HG02943 (cell line): ENCODE data around the gene COX7B2.

Source experiments
- ATAC-seq: cut with Tn5 transposase; IDR thresholded peaks from one replicate; pipeline ENCODE4 v1.9.1; 2021; ENCODE audit warnings: mild to moderate bottlenecking, low read depth, moderate library complexity; ENCODE audit not compliant: unreplicated experiment

The COX7B2 gene, protein sequence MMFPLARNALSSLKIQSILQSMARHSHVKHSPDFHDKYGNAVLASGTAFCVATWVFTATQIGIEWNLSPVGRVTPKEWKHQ

GRCh38 chr4:46909078-46909477, at the start of gene COX7B2:
Gene COX7B2 (minus strand): TSS chr4:46909245. CDS start chr4:46735192, 174,053 bp downstream.
- ATAC-seq, result no peak

GRCh38 chr4:46956451-46956850, 47.4 kb upstream of the COX7B2 start:
- ATAC-seq, result no peak

DNA sequence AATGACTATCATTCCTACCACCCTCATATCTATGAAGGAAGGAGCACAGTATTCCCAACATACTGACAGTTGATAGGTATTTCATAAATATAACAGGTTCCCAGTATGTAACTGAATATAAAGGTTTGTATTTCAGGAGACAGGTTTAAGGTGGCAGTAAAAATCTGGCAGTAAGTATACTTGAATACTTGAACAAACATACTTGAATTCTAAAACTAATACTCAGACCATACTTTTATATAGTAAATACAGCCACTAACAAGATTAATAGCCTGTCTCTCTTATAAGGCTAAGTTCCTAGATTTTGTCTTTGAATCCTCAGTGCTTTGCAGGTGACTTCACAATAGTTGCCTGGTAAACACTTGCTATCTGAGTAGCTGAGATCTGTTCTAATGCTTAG, 46.6 kb upstream of the COX7B2 start:
- ATAC-seq, result no peak

GRCh38 chr4:46954643-46955042, 45.6 kb upstream of the COX7B2 start:
- no peak for ATAC-seq

DNA sequence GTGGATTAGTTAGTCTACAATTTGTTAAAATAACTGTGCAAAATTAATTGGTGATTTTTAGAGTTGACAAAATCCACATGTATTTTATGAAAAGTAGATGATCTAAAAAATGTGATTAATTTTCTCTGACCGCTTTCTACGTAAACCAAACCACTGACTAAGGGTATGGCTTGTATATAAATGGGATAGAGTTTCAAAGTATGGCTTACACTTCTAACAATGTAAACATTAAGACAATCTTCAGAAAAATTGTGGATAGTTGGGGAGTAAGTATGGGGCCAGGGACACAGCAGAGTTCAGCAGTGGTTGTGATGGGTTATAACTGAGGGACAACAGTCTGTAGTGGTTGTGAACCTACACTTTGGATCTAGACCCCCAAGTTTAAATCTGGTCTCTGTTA, 44.5 kb upstream of the COX7B2 start:
- no peak for ATAC-seq

GRCh38 chr4:46952451-46952850, 43.4 kb upstream of the COX7B2 start:
- ATAC-seq, result no peak

- ATAC-seq, result no peak
These were observed 41.8 kb upstream of the COX7B2 start for GRCh38 chr4:46950826-46951225.

DNA sequence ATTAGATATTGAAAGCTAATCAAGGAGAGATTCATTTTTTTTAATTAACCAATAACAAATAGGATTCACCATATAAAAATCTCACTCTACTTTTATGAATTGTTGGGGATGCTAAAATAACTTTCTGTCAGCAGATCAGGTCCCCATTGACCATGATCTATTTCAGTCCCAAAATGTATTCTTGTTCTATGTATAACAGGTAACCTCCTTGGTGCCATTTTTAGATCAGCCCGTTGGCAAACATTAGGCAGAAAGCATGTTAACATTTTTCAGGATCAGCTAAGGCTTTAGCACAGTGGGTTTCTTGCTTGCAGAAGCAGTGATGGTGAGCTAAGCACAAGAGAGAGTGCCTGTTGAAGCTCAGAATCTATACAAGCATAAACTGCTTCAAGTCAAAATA, 40.8 kb upstream of the COX7B2 start:
- ATAC-seq, result no peak

DNA sequence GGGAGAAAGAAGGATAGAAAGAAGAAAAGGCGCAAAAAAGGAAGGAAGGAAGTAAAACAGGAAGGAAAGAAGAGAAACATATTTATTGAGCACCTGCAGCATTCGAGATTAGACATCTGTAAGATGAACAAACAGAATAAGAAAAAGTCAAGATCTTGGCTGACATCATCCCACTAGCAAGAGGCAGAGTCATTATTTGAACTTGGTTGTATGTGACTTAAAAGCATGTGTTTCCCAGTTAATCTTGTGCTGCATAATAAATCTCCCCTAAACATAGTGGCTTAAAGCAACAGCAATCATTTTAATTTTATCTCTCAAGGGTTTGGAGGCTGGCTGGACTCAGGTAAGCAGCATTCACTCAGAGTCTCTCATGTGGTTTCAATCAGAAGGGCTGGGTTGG, 38.5 kb upstream of the COX7B2 start:
- no peak for ATAC-seq

GRCh38 chr4:46946919-46947536, 38.0 kb upstream of the COX7B2 start:
- ATAC-seq, result no peak

GRCh38 chr4:46945062-46945461, 36.0 kb upstream of the COX7B2 start:
- no peak for ATAC-seq

GRCh38 chr4:46944345-46944744, 35.3 kb upstream of the COX7B2 start:
- ATAC-seq, result no peak

DNA sequence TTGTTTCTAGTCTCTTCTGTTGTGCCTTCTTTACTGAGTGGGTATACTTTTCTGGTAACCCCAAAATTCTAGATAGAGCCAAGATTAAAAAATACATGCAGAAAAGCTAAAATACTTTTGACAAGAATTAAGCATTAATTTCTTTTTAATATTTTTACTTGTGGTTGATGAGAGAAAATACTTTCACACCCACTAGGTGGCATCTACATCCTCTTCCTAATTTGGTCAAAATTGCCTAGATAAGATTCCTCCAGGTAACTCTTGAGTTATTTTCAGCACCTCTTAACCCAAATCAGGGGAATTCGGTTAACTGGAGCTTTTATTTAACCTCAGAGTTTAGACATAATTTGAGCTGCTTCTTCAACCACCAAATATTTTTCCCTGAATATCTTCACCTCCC, 28.4 kb upstream of the COX7B2 start:
- no peak for ATAC-seq

- no peak for ATAC-seq
These were observed 25.7 kb upstream of the COX7B2 start for GRCh38 chr4:46934726-46935125.

DNA sequence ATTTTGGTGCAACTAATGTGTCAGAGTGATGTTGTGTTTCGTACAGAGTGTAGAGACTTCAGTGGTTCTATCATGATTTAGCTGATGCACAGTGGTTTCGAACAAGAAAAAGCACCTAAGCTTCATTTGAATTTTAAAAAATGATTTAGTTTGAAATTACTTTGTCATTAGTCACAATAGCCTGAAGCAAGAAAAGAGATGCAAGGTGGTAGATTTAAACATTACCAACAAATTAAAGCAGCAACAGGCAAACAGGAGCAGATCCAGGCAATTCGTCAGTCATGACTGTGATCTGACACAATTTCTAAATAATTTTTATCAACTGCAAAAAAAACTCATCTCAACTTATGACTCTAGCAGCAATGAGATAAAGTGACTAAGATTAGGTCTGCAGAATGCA, 24.6 kb upstream of the COX7B2 start:
- ATAC-seq, result no peak

- ATAC-seq, result no peak
These were observed 22.9 kb upstream of the COX7B2 start for GRCh38 chr4:46931981-46932380.

- ATAC-seq, result no peak
These were observed 21.8 kb upstream of the COX7B2 start for GRCh38 chr4:46930891-46931290.

GRCh38 chr4:46927201-46927600, 18.2 kb upstream of the COX7B2 start:
- ATAC-seq, result no peak

GRCh38 chr4:46924789-46925529, 15.9 kb upstream of the COX7B2 start:
- ATAC-seq, result no peak

GRCh38 chr4:46922205-46922604, 13.2 kb upstream of the COX7B2 start:
- no peak for ATAC-seq

GRCh38 chr4:46908148-46908547, 897 bp downstream of the COX7B2 start:
- ATAC-seq, result no peak

- ATAC-seq, result no peak
These were observed 9.0 kb downstream of the COX7B2 start for GRCh38 chr4:46900082-46900481.
